Measurements from ENCODE around the gene ARHGAP6. TPM values are rescaled to one million over a fixed set of nuclear protein-coding genes. Genes with fewer than 3 reads are reported as not detected.

Gene ARHGAP6
- total and polyA plus RNA-seq, 9 of the 15 experiments (the other 6 are each of a cell fraction or from before 2014, with no cell fraction given), result 12.5 to 63.6 (median 41.8) TPM

DNA sequence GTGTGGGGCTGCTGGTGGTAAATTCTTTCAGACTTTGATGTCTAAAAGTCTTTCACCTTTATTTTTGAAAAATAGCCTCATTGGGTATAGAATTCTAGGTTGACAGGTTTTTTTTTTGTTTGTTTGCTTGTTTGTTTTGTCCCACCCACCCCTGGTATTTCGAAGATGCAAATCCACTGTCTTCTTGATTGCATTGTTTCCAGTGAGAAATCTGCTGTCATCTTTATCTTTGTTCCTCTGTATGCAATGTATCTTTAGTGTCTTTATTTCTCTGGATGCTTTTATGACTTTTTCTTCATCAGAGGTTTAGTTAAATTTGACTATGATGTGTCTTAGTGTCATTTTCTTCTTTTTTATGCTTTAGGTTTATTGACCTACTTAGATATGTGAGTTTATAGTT lies 575.9 kb downstream of the ARHGAP6 start (continued):
- TF ChIP-seq, protein P1, sequence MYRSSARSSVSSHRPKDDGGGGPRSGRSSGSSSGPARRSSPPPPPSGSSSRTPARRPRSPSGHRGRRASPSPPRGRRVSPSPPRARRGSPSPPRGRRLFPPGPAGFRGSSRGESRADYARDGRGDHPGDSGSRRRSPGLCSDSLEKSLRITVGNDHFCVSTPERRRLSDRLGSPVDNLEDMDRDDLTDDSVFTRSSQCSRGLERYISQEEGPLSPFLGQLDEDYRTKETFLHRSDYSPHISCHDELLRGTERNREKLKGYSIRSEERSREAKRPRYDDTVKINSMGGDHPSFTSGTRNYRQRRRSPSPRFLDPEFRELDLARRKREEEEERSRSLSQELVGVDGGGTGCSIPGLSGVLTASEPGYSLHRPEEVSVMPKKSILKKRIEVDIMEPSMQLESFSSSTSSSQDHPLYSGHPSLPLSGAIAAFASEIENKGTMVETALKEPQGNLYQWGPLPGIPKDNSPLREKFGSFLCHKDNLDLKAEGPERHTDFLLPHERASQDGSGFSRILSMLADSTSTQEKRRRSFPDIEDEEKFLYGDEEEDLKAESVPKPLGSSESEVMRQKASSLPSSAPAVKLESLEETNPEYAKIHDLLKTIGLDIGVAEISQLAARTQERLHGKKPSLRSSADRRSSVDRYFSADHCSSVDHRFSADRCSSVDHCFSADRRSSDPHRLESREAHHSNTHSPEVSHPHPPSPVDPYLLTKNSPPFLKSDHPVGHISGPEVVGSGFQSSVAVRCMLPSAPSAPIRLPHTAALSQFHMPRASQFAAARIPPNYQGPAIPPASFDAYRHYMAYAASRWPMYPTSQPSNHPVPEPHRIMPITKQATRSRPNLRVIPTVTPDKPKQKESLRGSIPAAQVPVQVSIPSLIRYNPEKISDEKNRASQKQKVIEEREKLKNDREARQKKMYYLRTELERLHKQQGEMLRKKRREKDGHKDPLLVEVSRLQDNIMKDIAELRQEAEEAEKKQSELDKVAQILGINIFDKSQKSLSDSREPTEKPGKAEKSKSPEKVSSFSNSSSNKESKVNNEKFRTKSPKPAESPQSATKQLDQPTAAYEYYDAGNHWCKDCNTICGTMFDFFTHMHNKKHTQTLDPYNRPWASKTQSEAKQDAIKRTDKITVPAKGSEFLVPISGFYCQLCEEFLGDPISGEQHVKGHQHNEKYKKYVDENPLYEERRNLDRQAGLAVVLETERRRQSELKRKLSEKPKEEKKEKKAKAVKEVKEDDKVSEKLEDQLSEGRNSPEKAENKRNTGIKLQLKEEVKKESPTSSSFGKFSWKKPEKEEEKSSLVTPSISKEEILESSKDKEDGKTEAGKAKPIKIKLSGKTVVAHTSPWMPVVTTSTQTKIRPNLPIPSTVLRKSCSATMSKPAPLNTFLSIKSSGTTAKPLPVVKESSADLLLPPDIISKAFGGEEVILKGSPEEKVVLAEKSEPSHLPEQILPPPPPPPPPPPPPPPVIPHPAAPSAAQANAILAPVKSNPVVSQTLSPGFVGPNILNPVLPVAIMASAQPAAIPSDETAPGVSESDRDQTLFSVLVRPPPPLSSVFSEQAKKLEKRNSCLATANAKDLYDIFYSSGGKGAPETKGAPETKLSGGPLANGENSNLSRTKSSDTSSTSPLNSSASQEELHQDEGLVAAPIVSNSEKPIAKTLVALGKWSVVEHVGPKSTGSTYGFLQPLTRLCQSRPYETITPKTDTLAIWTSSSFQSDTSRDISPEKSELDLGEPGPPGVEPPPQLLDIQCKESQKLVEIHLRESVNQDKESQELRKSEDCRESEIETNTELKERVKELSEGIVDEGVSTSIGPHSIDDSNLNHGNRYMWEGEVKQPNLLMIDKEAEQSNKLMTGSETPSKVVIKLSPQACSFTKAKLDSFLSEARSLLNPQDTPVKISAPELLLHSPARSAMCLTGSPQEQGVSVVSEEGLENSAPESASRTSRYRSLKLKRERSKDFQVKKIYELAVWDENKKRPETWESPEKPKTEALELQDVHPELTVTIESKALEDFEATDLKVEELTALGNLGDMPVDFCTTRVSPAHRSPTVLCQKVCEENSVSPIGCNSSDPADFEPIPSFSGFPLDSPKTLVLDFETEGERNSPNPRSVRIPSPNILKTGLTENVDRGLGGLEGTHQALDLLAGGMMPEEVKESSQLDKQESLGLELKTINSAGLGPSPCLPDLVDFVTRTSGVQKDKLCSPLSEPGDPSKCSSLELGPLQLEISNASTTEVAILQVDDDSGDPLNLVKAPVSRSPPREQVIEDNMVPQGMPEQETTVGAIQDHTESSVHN (IDR thresholded peaks at IDR 0.05; ENCODE audit: borderline replicate concordance in 1 of 2, low read depth in 1 of 2), result no peak
- no peak for TF ChIP-seq TEAD1 (CRISPR knock-in tag; IDR thresholded peaks at IDR 0.05)
- no peak for TF ChIP-seq HOXB6 (CRISPR knock-in tag; IDR thresholded peaks at IDR 0.05; ENCODE audit: borderline replicate concordance)
- TF ChIP-seq GABPB1 (CRISPR knock-in tag; IDR thresholded peaks at IDR 0.05), result no peak
- TF ChIP-seq ZNF77 (CRISPR knock-in tag; IDR thresholded peaks at IDR 0.05), result no peak
- no peak for TF ChIP-seq RBM25 (IDR thresholded peaks at IDR 0.05; ENCODE audit: low read depth, low read length, severe bottlenecking)
- no peak for TF ChIP-seq RBFOX2 (IDR thresholded peaks at IDR 0.05; ENCODE audit: low read depth, low read length)
- no peak for TF ChIP-seq MYNN (IDR thresholded peaks at IDR 0.05)
- TF ChIP-seq MYNN (CRISPR knock-in tag; IDR thresholded peaks at IDR 0.05), result no peak
- TF ChIP-seq, protein P2, sequence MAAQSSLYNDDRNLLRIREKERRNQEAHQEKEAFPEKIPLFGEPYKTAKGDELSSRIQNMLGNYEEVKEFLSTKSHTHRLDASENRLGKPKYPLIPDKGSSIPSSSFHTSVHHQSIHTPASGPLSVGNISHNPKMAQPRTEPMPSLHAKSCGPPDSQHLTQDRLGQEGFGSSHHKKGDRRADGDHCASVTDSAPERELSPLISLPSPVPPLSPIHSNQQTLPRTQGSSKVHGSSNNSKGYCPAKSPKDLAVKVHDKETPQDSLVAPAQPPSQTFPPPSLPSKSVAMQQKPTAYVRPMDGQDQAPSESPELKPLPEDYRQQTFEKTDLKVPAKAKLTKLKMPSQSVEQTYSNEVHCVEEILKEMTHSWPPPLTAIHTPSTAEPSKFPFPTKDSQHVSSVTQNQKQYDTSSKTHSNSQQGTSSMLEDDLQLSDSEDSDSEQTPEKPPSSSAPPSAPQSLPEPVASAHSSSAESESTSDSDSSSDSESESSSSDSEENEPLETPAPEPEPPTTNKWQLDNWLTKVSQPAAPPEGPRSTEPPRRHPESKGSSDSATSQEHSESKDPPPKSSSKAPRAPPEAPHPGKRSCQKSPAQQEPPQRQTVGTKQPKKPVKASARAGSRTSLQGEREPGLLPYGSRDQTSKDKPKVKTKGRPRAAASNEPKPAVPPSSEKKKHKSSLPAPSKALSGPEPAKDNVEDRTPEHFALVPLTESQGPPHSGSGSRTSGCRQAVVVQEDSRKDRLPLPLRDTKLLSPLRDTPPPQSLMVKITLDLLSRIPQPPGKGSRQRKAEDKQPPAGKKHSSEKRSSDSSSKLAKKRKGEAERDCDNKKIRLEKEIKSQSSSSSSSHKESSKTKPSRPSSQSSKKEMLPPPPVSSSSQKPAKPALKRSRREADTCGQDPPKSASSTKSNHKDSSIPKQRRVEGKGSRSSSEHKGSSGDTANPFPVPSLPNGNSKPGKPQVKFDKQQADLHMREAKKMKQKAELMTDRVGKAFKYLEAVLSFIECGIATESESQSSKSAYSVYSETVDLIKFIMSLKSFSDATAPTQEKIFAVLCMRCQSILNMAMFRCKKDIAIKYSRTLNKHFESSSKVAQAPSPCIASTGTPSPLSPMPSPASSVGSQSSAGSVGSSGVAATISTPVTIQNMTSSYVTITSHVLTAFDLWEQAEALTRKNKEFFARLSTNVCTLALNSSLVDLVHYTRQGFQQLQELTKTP (IDR thresholded peaks at IDR 0.05; ENCODE audit: low read depth in 1 of 2, partially characterized antibody in 2 of 2), result no peak
- TF ChIP-seq CBX3 (IDR thresholded peaks at IDR 0.05; ENCODE audit: borderline replicate concordance in 1 of 2, low read length in 2 of 2), result peak in 1 of 2 experiments; percentile 89; a peak in 2 of 3 replicates
- TF ChIP-seq ZNF280A (IDR thresholded peaks at IDR 0.05; ENCODE audit: low read depth, partially characterized antibody), result peak; percentile 58
- TF ChIP-seq ETV1 (tag; conservative IDR thresholded peaks at IDR 0.05; ENCODE audit: low read depth), result no peak
